CD4-positive, alpha-beta T cell treated with Interferon gamma for 1 hour (primary cell): ENCODE data around the gene FOXD4L1.
"Not testable (repeated sequence)": the region's sequence is repeated elsewhere in the genome, so short reads cannot be mapped to it uniquely, and the experiment has no call there.

Source experiments
- DNase-seq: peaks from one replicate; pipeline ENCODE4 v3.0.0-alpha.2; 2020

The FOXD4L1 gene

GRCh38 chr2:113498365-113498764 is at the start of gene FOXD4L1:
Gene FOXD4L1, plus strand, starts transcription at chr2:113498665. Its CDS starts 592 bp downstream, at chr2:113499257.
- DNase-seq: not testable (repeated sequence)

- not testable (repeated sequence) for DNase-seq
Measured at GRCh38 chr2:113465770-113466169, 32.7 kb upstream of the FOXD4L1 start.

GRCh38 chr2:113476688-113477368 is 21.6 kb upstream of the FOXD4L1 start:
- not testable (repeated sequence) for DNase-seq

GRCh38 chr2:113496527-113496926 is 1.9 kb upstream of the FOXD4L1 start:
- not testable (repeated sequence) for DNase-seq

GRCh38 chr2:113499019-113499885 is 787 bp downstream of the FOXD4L1 start:
- not testable (repeated sequence) for DNase-seq

- DNase-seq: not testable (repeated sequence)
Measured at GRCh38 chr2:113499886-113500722, 1.6 kb downstream of the FOXD4L1 start.

- not testable (repeated sequence) for DNase-seq
Measured at GRCh38 chr2:113500723-113501038, 2.2 kb downstream of the FOXD4L1 start.

- DNase-seq: not testable (repeated sequence)
Measured at GRCh38 chr2:113502216-113503093, 4.0 kb downstream of the FOXD4L1 start.

- peak; percentile 37 for DNase-seq
Measured at GRCh38 chr2:113503094-113504042, 4.9 kb downstream of the FOXD4L1 start.

GRCh38 chr2:113504081-113504480 is 5.6 kb downstream of the FOXD4L1 start:
- DNase-seq: not testable (repeated sequence)

GRCh38 chr2:113507394-113508140 is 9.1 kb downstream of the FOXD4L1 start:
- DNase-seq: not testable (repeated sequence)

GRCh38 chr2:113508187-113508586 is 9.7 kb downstream of the FOXD4L1 start:
- DNase-seq: not testable (repeated sequence)

GRCh38 chr2:113510913-113511312 is 12.4 kb downstream of the FOXD4L1 start:
- DNase-seq: not testable (repeated sequence)

GRCh38 chr2:113511859-113512258 is 13.4 kb downstream of the FOXD4L1 start:
- DNase-seq: not testable (repeated sequence)

- not testable (repeated sequence) for DNase-seq
Measured at GRCh38 chr2:113515457-113515856, 17.0 kb downstream of the FOXD4L1 start.

- DNase-seq: not testable (repeated sequence)
Measured at GRCh38 chr2:113515995-113516394, 17.5 kb downstream of the FOXD4L1 start.

GRCh38 chr2:113517025-113517424 is 18.6 kb downstream of the FOXD4L1 start:
- not testable (repeated sequence) for DNase-seq

- not testable (repeated sequence) for DNase-seq
Measured at GRCh38 chr2:113520837-113521236, 22.4 kb downstream of the FOXD4L1 start.

GRCh38 chr2:113521492-113521891 is 23.0 kb downstream of the FOXD4L1 start:
- not testable (repeated sequence) for DNase-seq

GRCh38 chr2:113524986-113525385 is 26.5 kb downstream of the FOXD4L1 start:
- not testable (repeated sequence) for DNase-seq
